Mesenteric fat pad (tissue), 1 donor: ENCODE data around the gene MPDU1. TPM values are rescaled to one million over a fixed set of nuclear protein-coding genes. Genes with fewer than 3 reads are reported as not detected.
"Not testable (repeated sequence)": the region's sequence is repeated elsewhere in the genome, so short reads cannot be mapped to it uniquely, and the experiment has no call there.

Experiments used
- DNase-seq: peaks from one replicate; pipeline ENCODE4 v3.0.0-alpha.2; 2020; ENCODE audit warnings: low spot score
- total RNA-seq: library from RNA; stranded (reverse); fragmentation: NEBNext Ultra II Directional; extraction: Animal tissue kit (Norgen Biotek cat#: 25700); gene quantifications from one replicate; pipeline ENCODE4 v1.2.1, GENCODE V29; 2021
- donor health status: DM: yes; HTN: yes; CAD: no.

Gene MPDU1
- total RNA-seq, 1 donor from 2014 or later, result 55.2 TPM

- peak; percentile 100 for DNase-seq
Measured at GRCh38 chr17:7614425-7615264, 31.0 kb downstream of the MPDU1 start, which contains the start of gene FXR2. Gene FXR2, minus strand, starts transcription at chr17:7614897. Its CDS starts 365 bp downstream, at chr17:7614532.

- DNase-seq, result no peak
Measured at GRCh38 chr17:7615265-7615747, 31.7 kb downstream of the MPDU1 start.

- no peak for DNase-seq
Measured at GRCh38 chr17:7618608-7619007, 35.0 kb downstream of the MPDU1 start.

- no peak for DNase-seq
Measured at GRCh38 chr17:7620835-7621234, 37.2 kb downstream of the MPDU1 start.

GRCh38 chr17:7623661-7624060 is 40.0 kb downstream of the MPDU1 start:
- DNase-seq, result no peak

GRCh38 chr17:7625749-7626148 is 42.1 kb downstream of the MPDU1 start:
- not testable (repeated sequence) for DNase-seq

DNA sequence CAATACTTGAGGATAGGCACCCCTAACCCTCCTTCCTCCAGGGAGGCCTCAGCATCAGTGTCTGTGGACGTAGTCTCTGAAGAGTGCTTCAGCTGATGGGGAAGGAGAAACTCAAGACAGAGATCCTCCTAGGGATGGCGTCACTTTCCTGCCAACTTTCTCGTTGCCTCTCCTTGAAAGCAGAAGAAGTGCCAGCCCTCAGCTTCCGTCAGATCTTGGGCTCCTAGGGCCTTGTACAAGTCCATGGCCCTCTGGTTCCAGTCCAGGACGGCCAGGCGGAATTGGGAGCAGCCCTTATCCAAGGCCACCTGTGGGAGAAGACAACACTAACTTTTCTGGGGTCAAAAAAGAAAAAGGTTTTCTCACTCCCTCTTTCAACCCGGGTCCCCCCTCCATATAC is 42.7 kb downstream of the MPDU1 start:
- no peak for DNase-seq

GRCh38 chr17:7626956-7627249 is 43.3 kb downstream of the MPDU1 start:
- no peak for DNase-seq

DNA sequence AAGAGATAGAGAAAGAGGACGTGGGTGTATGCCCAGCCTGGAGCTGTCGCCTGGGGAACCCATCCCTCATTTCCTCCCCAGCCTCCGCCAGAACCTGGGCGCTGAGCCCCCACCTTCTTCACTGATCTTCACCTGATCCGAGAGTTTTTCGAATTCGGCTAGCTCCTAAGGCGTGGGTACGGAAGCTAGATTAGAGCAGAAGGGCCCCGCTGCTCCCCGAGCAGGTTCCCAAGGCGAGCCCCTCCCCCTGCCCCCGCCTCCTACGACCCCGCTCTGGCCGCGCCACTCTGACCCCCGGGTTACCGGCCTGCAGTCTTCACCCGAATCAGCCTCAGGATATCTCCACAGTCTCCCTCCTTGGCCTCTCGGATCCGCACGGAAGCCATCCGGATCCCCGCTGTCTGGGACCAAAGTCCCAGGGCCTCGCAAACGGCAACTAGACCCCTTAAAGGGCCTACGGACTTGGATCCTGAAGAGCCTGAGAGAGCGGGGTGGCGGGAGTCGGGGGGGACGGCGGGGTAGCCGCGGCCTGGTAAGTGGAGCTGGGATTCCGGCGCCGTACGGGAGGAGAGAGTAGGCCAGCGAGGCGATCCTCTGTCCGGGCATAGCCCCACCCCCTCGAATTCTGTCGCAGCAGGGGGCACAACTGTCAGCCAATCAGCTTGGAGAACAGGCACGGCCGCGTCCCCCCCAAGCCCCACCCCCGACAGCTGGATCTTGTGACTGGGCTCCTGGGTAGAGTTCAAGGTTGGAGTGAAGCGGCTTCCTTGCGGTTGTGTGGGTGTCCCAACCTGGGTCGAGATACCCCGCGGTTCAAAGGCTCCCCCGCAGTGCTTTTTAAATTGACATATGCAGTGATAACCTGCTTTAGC is 43.8 kb downstream of the MPDU1 start, which contains the start of gene SAT2:
Gene SAT2, minus strand, starts transcription at position 572 of the 872 bp plus-strand sequence. Its CDS starts 186 bp downstream, at position 386.
- peak; percentile 96 for DNase-seq

DNA sequence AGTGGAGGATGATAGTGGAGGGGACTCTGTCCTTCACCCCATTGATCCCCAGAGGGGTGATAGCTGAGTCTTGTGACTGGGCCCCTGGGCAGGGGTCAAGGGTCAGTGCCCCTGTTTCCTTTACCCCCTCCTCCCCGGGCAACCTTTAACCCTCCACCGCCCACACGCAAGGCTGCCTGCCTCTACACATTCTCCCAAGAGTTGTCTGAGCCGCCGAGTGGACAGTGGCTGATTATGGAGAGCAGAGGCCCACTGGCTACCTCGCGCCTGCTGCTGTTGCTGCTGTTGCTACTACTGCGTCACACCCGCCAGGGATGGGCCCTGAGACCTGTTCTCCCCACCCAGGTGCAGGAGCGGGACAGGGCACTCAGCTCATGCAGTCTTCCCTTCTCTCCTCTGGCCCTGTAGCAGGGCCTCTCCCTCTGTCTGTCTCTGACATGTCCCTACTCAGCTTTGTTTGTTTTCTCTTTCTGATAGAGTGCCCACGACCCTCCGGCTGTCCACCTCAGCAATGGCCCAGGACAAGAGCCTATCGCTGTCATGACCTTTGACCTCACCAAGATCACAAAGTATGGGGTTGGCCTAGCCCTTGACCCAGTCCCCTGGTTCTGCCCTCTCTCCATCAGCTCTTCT is 46.4 kb downstream of the MPDU1 start, which contains the start of gene SHBG:
Gene SHBG, plus strand, starts transcription at position 197 of the 633 bp plus-strand sequence. Its CDS starts 38 bp downstream, at position 235.
- no peak for DNase-seq

GRCh38 chr17:7631398-7632380 is 48.0 kb downstream of the MPDU1 start:
- no peak for DNase-seq

DNA sequence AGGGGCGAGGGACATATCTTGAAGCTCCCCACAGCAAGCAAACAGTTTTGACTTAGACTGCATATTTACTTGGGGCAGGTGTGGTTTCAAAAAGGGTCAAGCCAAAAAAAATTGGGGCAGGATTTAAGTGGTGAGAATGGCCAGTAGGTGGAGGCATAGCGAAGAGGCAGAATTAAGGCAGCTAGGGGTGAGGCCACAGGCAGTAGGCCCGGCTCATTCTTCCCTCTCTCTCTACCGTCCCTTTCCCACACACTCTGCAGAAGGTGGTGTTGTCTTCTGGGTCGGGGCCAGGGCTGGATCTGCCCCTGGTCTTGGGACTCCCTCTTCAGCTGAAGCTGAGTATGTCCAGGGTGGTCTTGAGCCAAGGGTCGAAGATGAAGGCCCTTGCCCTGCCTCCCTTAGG is 48.8 kb downstream of the MPDU1 start:
- DNase-seq, result no peak

DNA sequence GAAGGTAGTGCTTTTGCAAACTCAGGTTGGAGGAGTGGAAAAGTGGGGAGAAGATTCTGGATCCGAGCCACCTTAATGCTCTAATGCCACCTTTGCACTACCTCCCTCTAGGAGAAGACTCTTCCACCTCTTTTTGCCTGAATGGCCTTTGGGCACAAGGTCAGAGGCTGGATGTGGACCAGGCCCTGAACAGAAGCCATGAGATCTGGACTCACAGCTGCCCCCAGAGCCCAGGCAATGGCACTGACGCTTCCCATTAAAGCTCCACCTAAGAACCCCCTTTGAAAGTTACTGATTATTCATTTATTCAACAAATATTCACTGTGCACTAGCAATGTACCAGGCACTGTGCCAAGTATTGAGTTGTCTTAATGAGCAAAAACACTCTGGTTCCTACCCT is 49.4 kb downstream of the MPDU1 start:
- DNase-seq, result no peak

- no peak for DNase-seq
Measured at GRCh38 chr17:7634384-7634783, 50.7 kb downstream of the MPDU1 start.

GRCh38 chr17:7636163-7636562 is 52.5 kb downstream of the MPDU1 start:
- no peak for DNase-seq

Other genes starting within 250 kb of the MPDU1 start
- gene ACAP1, start 247.3 kb upstream of the MPDU1 start, total RNA-seq, result 18.8 TPM
- gene KCTD11, start 231.7 kb upstream of the MPDU1 start, total RNA-seq, result 11.9 TPM
- gene TMEM95, start 228.7 kb upstream of the MPDU1 start, total RNA-seq, result not detected
- gene TNK1, start 202.8 kb upstream of the MPDU1 start, total RNA-seq, result 0.71 TPM
- 42.6 TPM for gene PLSCR3, start 189.3 kb upstream of the MPDU1 start, total RNA-seq
- gene TMEM256, start 179.8 kb upstream of the MPDU1 start, total RNA-seq, result 68.7 TPM
- gene NLGN2, start 176.0 kb upstream of the MPDU1 start, total RNA-seq, result 21.0 TPM
- not detected for gene SPEM1, start 163.5 kb upstream of the MPDU1 start, total RNA-seq
- gene SPEM2, start 158.2 kb upstream of the MPDU1 start, total RNA-seq, result not detected
- gene SPEM3, start 155.0 kb upstream of the MPDU1 start, total RNA-seq, result not detected
- gene TMEM102, start 148.4 kb upstream of the MPDU1 start, total RNA-seq, result 3.2 TPM
- gene FGF11, start 144.3 kb upstream of the MPDU1 start, total RNA-seq, result 2.4 TPM
- gene CHRNB1, start 138.8 kb upstream of the MPDU1 start, total RNA-seq, result 6.8 TPM
- 72.5 TPM for gene ZBTB4, start 104.2 kb upstream of the MPDU1 start, total RNA-seq
- not detected for gene SLC35G6, start 102.4 kb upstream of the MPDU1 start, total RNA-seq
- 102 TPM for gene POLR2A, start 99.5 kb upstream of the MPDU1 start, total RNA-seq
- 43.0 TPM for gene TNFSF12, start 34.8 kb upstream of the MPDU1 start, total RNA-seq
- 26.3 TPM for gene TNFSF13, start 25.1 kb upstream of the MPDU1 start, total RNA-seq
- gene SENP3, start 21.9 kb upstream of the MPDU1 start, total RNA-seq, result 48.7 TPM
- gene CD68, start 4.2 kb upstream of the MPDU1 start, total RNA-seq, result 286 TPM
- gene SOX15, start 6.2 kb downstream of the MPDU1 start, total RNA-seq, result not detected
- 36.1 TPM for gene FXR2, start 31.0 kb downstream of the MPDU1 start, total RNA-seq
- 73.6 TPM for gene SAT2, start 44.0 kb downstream of the MPDU1 start, total RNA-seq
- gene SHBG, start 46.3 kb downstream of the MPDU1 start, total RNA-seq, result 0.71 TPM
- 1.4 TPM for gene ATP1B2, start 67.1 kb downstream of the MPDU1 start, total RNA-seq
- gene TP53, start 103.6 kb downstream of the MPDU1 start, total RNA-seq, result 42.3 TPM
- 4.9 TPM for gene WRAP53, start 104.6 kb downstream of the MPDU1 start, total RNA-seq
- 0.58 TPM for gene EFNB3, start 121.3 kb downstream of the MPDU1 start, total RNA-seq
- 0.26 TPM for gene DNAH2, start 133.9 kb downstream of the MPDU1 start, total RNA-seq